HG02642 (cell line): ENCODE data around the gene DYNLT2.
"Not testable (repeated sequence)": the region's sequence is repeated elsewhere in the genome, so short reads cannot be mapped to it uniquely, and the experiment has no call there.

Experiments
- ATAC-seq: cut with Tn5 transposase; IDR thresholded peaks from one replicate; pipeline ENCODE4 v1.9.1; 2021; ENCODE audit warnings: mild to moderate bottlenecking; ENCODE audit not compliant: unreplicated experiment, poor library complexity

Gene DYNLT2

DNA sequence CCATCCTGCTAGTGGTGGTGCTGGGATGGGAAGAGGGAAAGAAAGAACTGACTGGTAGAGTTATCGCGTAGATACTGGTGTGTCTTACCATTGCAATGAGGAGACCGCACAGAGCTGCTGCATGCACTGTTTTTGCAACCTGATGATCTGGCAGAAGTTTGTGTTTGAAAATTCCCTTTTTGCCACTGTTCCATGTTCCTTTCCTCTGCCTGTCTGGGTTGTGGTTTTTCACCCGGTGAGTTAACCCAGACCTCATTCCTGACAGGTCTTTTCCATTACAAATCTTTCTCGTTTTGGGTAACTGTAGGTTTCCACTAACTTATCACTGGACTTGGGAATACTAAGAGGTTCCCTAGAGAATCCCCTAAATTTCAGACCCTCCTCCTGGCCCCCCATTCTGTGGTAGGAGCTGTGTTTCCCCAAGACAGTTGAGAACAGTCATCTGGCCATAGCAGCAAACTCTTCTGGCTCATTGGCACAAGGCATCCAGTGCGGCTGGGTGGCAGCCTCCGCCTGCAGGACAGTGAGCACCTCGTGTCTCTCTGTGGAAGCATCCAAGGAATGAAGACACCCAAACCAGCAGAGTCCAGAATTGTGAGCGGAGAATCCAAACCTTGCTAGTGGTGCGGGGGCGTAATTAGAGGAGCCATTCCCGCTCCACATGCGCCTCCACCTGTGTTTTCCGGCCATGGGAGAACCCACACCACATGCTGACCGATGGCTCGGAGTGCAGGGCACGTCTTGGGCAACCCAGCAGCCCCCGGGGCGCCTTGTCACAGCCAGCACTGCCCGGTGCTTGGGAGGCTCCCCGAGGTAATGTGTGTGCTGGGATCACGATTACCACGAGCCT lies 32.8 kb upstream of the DYNLT2 start:
- no peak for ATAC-seq

DNA sequence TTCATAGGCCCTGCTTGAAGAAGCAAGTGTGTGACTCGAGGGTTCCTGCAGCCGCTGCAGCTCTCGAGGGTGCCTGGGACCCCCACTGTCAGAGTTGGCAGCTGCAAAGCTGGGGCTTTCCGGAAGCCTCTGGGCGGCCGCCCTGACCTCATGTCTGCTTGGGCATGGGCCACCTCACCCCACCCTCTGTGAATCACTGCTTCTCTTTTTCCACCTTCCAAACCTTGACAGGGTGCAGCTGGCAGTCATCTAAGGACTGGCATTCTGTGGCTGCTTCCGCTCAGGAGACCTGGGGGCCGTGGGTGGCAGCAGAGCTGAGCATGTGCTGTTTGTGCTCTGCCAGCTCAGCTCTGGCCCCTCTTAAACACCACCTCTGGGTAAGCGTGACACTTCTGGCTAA lies 32.0 kb upstream of the DYNLT2 start:
- ATAC-seq, result no peak

DNA sequence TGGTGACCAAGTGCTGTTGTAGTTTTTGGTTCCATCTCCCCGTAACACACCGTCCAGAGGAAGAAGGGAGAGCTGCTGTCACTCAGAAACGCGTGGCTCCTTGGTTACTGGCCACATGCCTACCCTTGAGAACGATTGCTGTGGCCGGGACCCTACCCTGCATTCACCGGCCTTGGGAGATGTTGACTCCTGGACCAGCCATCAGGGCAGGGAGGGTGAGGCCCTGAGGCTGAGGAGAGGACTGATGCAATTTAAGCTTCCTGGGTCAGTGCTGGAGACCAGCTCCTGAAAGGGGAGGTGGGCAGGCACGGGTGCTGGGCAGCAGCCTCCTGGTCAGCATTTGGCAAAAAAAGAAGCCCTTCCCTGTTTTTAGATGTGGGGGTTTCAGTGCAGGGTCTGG lies 31.6 kb upstream of the DYNLT2 start:
- ATAC-seq, result no peak

DNA sequence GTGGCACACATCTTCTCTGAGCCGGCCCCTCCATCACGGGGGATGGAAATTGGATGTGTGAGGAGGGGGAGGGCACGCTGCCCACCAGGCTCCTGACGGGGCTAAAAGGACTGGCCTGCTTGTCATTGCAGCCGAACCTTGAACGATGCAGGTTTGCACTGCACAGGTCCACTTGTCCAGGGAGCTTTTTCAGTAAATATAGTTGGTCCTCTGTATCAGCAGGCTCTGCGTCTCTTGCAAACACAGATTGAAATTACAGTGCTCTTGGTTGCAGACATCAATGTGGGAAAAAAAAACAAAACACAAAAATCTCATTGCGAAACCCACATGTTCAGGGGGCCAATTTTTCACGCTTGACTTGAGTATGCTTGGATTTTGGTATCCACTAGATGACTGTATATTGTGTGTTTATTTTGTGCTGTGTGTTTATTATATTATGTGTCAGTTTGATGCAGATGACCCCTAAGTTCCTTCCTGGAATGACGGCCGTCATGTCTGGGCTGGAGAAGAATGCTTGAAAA lies 29.3 kb upstream of the DYNLT2 start:
- ATAC-seq, result no peak

DNA sequence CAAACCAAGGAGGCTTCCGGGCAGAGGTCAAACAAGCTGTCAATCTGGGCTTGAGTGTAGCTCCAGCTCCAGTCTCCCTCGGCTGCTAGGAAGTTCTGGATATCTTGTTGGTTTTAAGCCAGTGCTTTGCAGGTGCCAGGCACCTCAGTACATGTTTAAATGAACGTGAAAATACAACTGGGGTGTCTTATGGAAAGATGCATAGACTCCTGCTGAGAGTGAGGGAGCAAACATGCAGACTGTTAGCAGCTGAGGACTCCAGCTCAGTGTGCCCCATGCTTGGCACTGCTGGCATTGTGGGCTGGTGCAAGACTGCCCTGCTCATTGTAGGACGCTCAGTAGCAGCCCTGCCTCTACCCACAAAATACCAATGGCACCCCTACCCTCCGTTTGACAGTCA lies 28.5 kb upstream of the DYNLT2 start:
- ATAC-seq, result no peak

DNA sequence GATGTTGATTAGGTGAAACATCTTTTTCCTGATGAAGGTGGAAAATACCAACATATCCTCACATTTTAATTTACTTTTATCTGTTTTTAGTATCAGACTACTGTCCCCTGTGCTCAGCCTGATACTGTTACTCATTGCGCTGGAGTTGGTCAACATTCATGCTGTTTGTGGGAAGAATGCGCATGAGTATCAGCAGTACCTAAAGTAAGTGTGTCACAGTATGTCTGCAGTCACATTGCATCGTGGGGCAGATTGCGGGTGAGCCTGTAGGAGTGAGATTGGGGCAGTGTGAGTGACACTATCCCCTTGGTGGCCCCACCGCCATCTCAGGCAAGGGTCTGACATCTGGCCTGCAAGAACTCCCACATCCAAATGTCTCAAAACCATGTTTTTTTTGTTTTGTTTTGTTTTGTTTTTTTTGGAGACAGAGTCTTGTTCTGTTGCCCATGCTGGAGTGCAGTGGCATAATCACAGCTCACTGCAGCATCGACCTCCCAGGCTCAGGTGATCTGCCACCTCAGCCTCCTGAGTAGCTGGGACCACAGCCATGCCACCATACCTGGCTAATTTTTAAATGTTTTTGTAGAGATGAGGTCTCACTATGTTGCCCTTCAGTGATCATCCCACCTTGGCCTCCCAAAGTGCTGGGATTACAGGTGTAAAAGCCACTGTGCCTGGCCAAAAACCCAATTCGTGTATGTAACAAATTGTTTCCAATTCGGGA lies 27.9 kb upstream of the DYNLT2 start:
- ATAC-seq, result no peak

DNA sequence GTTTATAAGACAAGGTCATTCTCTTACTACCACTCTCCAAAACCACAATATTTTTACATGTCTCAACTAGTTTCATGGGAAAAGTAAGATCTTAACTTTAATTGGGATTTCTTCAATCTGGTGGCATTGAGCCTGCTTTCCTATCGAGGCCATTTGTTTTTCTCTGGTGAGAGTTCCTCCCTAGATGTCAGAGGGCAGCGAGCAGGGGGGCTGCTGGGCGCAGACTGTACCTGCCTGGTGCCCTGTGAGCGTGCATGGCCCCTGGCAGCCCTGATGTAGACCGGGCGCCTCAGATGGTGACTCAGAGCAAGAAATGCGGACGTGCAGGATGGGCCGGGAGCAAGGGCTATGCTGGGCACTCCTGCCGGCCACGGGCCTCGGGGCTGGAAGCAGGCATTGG lies 27.3 kb upstream of the DYNLT2 start:
- ATAC-seq, result no peak

DNA sequence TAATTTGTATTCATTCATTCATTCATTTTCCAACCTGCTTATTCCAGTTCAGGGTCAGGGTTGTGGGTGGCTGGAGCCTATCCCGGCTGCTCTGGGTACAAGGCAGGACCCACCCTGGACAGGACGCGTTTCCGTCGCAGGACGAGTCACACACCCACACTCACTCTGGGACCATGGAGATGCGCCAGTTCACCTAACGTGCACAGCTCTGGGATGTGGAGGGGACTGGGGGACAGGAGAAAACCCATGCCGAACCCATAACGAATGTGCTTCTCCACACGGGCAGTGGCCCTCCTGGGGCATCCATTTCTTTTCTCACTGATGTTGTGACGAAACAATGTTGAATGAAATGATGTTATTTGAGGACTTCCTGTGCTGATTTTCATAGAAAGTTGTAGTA lies 26.5 kb upstream of the DYNLT2 start:
- no peak for ATAC-seq

DNA sequence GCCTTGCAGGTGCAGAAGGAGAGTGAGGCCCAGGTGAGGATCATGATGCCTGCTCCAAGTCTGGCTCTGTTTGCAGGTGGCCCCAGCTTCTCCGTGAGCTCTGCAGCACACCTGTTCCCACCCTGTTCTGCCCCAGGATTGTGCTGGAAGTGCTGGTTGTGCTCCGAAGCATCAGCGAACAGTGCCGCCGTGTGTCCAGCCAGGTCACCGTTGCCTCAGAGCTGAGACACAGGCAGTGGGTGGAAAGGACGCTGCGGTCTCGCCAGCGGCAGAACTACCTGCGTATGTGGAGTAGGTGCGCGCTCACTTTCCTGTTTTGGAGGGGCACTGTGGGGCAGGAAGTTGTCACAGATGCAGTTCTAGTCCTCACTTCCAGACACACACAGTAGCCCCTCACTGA lies 25.0 kb upstream of the DYNLT2 start:
- ATAC-seq, result no peak

DNA sequence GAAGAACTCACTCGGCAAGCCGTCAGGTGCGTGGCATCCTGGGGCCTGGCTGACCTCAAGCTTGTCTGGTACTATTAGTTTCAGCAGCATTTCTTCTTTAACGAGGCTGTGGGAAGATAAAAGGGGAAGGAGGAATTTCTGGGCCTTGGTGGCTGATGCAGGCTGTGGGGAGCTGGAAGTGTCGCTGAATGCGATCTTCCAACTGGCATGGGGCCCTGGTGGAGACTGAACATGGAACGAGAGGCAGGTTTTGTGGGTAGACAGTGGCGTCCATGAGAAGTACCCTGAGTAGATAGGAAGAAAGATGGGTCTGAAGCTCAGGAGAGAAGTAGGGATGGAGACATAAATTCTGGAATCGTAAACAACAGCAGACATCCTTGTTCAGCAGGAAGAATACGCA lies 23.9 kb upstream of the DYNLT2 start:
- ATAC-seq, result no peak

DNA sequence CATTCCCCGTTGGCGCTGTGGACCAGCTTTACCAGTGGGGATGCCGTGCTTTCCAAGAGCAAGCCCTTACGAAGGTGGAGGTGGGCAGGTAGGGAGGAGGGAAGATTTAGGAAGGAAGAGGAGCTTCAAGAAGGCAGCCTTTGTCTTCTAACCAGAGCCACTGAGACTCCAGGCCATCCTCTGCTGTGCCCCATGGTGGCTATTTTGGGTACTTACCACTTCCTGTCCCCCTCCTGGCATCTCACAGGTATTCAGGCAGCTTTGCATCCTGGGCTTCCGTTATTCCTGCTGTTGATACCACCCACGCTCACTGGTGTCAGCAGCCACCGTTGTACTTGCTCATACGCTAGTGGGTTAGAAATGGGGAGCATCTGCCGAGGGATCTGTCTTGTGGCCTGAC lies 23.0 kb upstream of the DYNLT2 start:
- no peak for ATAC-seq

DNA sequence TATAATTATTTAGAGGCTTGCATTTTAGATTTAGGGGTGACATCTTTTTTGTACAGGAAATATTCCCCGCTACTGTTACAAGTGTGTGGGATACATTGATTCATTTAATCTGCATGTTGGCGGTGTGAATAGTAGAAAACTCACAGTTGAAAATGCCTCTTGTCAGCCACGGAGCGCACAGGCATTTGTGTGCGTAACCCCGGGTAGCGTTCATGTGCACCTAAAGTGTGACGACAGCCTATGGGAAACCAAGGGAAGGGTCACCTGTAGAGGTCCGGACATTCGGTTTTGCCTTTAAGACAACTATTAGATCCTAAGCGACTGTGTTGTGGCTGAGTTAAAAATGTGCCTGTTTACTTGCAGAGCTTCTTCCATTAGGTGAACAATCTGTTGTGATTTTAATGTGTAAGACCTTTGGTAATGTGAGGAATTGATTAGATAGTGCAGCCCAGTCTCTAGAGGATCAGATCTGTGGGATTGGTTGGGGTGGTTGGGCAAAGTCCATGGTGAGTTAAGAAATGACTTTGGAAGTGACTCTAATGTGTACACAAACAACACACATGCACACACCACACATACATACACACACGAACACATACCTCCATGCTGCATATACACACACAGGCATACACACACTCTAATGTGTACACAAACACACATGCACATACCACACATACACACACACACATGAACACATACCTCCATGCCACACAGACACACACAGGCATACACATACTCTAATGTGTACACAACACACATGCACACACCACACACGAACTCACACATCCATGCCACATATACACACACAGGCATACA lies 15.8 kb upstream of the DYNLT2 start:
- ATAC-seq, result no peak

DNA sequence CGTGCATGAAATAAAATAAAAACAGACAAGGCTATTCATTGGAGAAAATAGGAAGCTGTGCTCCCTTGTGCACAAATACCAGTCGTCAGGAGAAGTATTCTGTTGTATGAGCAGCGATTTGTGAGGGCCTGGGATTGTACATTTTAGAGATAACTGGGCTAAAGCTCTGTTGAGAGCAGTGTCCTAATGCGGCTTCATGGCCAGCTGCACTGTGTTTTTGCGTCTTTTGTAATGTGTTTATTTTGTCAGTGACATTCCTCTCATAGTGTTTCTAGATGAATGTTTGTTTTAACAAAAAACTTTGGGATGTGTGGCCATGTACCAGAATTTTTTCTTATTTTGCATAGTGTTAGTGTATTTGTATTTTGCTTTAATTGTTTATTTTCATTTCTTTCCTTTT lies 14.9 kb upstream of the DYNLT2 start:
- no peak for ATAC-seq

DNA sequence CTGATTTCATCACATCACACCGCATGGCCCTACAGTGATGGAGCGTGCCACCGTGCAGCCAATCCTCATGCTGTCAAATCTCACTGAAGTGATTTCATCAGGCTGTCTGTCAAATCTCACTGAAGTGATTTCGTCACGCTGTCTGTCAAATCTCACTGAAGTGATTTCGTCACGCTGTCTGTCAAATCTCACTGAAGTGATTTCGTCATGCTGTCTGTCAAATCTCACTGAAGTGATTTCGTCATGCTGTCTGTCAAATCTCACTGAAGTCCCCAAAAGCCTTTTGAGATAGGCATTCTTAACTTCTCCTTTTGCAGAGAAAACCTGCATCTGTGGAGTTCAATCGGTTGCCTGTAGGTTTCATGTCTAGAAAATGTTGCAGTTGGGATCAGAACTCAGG lies 14.4 kb upstream of the DYNLT2 start:
- ATAC-seq, result not testable (repeated sequence)

DNA sequence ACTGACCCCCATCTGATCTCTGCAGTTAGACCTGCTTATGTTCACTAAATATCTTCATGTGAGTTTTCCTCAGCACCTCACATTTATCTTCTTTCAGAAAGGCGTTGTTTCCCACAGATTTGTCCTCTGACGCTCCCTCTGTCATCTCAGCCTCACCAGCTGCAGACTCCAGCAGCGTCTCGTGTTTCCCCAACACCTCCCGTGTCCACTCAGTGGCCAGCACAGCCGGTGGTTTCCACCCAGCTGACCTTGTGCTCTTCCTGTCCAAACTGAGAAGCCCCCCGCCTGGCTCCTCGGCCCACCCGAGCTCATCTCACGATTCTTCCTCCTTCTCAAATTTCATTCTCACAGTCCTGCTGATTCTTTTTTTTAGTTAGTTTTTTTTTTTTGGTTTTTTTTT lies 12.5 kb upstream of the DYNLT2 start:
- no peak for ATAC-seq

DNA sequence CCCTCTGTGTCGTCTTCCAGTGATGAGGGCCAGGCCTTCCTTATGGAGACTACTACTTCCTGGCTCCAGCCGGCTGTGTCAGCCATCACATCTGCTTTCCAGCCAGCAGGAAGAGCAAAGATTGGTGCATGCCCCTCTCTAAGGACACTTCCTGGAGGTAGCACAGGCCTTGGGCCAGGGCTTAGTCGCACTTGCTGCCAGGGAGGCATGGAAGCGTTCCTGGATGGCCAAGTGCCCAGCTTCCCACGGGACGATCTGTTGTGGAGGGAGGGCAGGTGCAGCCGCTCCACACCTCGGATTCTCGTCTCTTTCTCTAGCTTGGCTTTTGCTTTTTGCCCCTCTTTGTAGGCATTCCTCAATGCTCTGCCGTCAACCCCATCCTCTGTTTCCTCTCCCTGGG lies 11.9 kb upstream of the DYNLT2 start:
- ATAC-seq, result no peak

DNA sequence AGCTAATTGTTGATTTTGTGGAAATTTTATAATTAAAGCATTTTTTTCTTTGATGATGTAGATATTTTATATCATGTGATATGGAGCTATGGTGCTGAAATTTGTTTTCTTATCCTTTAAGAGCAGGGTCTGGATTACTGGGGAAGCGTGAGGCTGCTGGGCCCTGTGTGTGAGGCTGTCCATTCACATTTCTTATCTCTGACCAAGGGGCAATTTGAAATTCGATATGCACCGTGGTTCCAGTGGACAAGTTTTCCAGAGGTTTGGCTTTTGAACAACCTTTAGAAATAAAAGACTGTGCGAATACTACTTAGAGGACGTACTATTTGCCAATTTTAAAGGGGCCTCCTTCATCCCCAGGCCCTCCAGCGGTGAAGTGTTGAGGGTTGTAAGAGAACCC lies 3.8 kb upstream of the DYNLT2 start:
- ATAC-seq, result no peak

DNA sequence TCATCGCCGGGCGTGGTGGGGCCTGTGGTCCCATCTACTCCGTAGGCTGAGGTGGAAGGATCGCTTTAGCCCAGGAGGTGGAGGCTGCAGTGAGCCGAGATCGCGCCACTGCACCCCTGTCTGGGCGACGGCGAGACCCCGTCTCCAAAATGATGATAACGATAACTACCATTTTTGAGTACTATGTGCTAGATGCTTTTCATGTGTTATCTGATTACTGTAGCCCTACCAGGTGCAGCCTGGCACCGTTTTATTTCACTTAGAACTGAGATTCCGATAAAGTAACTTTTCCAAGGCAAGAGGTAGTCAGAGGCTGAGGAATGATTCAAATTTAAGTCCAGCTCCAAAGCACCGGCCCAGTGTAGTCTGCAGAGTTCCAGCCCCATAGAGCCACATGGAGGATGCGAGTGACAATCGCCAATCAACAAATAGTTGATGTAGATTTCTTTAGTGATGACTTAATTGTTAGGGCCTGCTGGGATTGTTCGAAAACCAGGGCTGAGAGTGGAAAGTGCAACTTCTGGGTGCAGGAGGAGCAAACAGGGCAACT lies 777 bp upstream of the DYNLT2 start:
- ATAC-seq, result no peak

DNA sequence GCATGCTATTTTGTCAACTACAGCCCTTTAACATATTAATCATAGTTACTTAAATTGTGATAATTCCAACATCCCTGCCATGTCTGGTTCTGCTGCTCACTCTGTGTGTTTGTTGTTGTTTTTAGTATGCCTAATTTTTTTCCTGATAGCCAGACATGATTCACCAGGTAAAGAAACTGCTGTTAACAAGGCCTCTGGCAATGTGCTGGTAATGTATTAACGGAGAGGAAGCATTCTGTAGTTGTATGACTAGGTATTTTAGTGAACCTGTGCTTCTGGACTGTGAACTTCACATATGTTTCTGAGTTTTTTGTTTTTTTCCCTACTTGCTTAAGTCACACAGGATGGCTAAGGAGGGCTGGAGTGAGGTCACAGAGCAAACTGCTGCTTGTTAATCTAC lies 4.8 kb downstream of the DYNLT2 start:
- ATAC-seq, result no peak

DNA sequence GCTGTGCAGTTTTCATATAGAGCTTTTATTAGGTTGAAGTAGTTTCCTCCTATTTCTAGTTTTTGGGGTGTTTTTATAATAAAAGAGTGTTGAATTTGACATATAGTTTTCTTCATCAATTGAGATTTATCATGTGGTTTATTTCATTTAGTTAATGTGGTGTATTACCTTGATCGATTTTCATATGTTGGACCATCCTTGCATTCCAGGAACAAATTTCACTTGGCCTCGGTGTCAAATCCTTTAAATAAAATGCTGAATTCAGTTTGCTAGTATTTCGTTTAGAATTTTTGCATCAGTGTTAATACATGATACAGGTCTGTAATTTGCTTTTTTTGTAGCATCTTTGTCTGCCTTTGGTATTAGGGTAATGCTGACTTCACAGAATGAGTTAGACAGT lies 6.0 kb downstream of the DYNLT2 start:
- no peak for ATAC-seq

DNA sequence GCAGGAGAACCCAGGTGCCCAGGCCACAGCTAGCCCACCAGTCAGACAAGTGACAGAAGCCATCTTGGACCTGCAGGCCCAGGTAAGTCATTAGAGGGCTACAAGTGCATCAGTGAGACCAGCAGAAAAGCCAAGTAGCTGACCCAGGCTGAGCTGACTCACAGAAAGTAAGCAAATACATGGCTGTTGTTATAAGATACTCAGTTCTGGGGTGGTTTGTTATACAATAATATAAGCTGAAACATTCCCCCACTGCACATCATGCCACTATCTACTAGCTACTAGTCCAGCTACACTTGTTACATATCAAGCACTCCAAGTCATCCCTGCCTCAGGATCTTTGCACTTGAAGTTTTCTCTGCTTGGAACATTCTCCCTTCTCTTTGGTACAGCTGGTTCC lies 10.0 kb downstream of the DYNLT2 start:
- ATAC-seq, result no peak
